ENCODE measurements around the gene SNX19.

DNA sequence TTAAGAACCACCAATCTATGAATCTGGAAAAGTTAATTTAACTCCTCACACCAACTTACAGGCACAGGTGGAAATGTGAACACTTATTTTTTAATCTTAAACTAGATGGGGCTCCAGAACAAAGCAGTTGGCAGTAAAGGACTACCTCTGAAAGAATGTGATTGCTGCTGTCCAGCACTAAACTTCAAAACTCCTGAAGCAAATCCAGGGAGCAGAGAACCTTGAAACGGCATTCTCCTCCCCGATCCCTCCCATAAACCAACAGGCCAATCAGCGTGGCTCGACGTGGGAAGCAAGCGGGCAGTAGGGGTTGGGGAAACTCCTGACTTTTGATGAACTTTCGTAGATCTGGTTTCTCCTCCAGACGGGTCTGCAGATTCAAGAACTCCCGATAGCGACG is 5.0 kb downstream of the SNX19 start:
- no peak for TF ChIP-seq POLR2A (IDR thresholded peaks at IDR 0.05)
- TF ChIP-seq, protein P1, sequence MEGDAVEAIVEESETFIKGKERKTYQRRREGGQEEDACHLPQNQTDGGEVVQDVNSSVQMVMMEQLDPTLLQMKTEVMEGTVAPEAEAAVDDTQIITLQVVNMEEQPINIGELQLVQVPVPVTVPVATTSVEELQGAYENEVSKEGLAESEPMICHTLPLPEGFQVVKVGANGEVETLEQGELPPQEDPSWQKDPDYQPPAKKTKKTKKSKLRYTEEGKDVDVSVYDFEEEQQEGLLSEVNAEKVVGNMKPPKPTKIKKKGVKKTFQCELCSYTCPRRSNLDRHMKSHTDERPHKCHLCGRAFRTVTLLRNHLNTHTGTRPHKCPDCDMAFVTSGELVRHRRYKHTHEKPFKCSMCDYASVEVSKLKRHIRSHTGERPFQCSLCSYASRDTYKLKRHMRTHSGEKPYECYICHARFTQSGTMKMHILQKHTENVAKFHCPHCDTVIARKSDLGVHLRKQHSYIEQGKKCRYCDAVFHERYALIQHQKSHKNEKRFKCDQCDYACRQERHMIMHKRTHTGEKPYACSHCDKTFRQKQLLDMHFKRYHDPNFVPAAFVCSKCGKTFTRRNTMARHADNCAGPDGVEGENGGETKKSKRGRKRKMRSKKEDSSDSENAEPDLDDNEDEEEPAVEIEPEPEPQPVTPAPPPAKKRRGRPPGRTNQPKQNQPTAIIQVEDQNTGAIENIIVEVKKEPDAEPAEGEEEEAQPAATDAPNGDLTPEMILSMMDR (IDR thresholded peaks at IDR 0.05) = no peak

All from Peyer's patch (tissue), 4 donors.